ENCODE results near the gene RPTOR. TPM values are rescaled to one million over a fixed set of nuclear protein-coding genes. Genes with fewer than 3 reads are reported as not detected.

Gene RPTOR
- total RNA-seq, 3 donors from 2014 or later (not counting 1 experiment from before 2014, with no cell fraction given) = 49.2 to 63.6 (median 55.4) TPM

DNA sequence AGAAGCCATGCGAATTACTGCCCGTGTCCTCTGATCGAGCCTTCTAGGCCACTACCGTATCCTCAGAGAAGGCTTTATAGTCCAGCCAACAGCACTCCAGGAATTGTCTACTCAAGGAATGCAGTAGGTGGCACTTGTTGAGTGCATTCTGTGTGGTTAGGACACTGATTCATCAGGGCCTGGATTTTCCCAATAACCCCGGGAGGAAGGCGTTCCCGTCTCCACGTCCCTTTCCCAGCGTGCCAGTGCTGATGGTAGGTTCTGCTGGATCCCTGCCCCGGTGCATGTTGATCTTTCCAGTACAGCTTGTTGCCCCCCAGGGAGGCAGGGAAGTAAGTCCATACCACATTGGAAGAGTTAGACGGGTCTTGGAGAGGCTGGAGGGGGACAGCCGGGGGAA, 122.2 kb downstream of the RPTOR start:
- intact Hi-C loops (cut with micrococcal nuclease) = no loop called here
- ATAC-seq = no peak
- Histone ChIP-seq H3K9me3 (ENCODE audit: control insufficient read depth, insufficient read depth, low read length) (no peaks in the 10 kb centered on the region), H3K36me3 (ENCODE audit: control insufficient read depth, insufficient read depth, low read length) (no peaks in the 10 kb centered on the region), H3K27me3 (ENCODE audit: control insufficient read depth, insufficient read depth, low read length) (no peaks in the 10 kb centered on the region), H3K27ac (ENCODE audit: low read length) (no peak overlapping the region), H3K4me3 (ENCODE audit: low read length) (no peak overlapping the region), H3K4me1 (ENCODE audit: control insufficient read depth, insufficient read depth, low read length) (peaks cover 22% of the 10 kb centered on the region)
- no peaks in the 10 kb centered on the region for H3K36me3 Mint-ChIP-seq
- 97% methylated on average over 12 of the region's 12 CpGs for WGBS (ENCODE audit: insufficient coverage)
- no peak for DNase-seq
- no peaks in the 10 kb centered on the region for H3K27me3 Mint-ChIP-seq (ENCODE audit: low read depth in 2 of 2)
- peaks cover 52 to 60% of the 10 kb centered on the region in 2 donors for H3K4me1 Mint-ChIP-seq
- no peak overlapping the region for H3K27ac Mint-ChIP-seq
- TF ChIP-seq, protein P1, sequence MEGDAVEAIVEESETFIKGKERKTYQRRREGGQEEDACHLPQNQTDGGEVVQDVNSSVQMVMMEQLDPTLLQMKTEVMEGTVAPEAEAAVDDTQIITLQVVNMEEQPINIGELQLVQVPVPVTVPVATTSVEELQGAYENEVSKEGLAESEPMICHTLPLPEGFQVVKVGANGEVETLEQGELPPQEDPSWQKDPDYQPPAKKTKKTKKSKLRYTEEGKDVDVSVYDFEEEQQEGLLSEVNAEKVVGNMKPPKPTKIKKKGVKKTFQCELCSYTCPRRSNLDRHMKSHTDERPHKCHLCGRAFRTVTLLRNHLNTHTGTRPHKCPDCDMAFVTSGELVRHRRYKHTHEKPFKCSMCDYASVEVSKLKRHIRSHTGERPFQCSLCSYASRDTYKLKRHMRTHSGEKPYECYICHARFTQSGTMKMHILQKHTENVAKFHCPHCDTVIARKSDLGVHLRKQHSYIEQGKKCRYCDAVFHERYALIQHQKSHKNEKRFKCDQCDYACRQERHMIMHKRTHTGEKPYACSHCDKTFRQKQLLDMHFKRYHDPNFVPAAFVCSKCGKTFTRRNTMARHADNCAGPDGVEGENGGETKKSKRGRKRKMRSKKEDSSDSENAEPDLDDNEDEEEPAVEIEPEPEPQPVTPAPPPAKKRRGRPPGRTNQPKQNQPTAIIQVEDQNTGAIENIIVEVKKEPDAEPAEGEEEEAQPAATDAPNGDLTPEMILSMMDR (IDR thresholded peaks at IDR 0.05) = no peak
- no peak overlapping the region for H3K4me3 Mint-ChIP-seq
- H3K9me3 Mint-ChIP-seq = no peaks in the 10 kb centered on the region

DNA sequence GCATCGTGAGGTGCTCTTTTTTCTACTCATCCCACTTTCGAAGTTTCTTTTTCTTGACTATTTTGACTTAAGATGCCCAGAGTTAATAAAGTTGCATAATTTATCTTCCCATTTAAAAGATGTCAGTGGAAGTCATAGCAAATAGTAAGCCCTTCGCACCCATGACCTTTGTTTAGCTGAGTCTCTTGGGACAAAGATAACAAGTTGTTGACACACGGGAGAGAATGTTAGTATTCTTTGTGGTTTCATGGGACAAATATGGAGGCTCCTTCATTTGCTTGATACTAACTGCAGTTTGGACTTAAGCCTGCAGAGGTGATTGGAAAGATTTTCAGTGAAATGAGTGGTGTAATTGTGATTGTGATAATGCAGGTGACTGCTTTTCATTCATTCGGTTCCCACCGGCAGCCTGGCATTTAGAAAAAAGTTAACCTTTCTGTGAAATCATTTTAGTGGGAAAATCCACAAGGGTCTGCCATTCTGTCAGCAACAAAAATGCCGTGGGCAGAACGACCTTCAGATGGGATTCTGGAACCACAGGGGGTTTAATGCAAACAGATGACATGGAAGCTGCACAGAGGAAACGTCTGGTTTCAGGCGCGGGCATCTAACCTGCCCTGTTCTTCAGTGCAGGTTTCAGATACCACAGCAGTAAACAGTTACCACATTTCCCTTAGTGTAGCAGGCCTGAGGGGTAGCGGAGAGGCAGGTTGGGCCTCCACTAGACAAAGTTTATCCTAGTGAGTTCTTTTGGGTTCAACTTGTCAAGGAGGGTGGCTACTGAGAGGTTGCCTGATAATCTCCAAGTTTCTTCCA, 123.0 kb downstream of the RPTOR start:
- Histone ChIP-seq H3K27me3 (ENCODE audit: control insufficient read depth, insufficient read depth, low read length) (no peaks in the 10 kb centered on the region), H3K4me3 (ENCODE audit: low read length) (no peak overlapping the region), H3K27ac (ENCODE audit: low read length) (no peak overlapping the region), H3K4me1 (ENCODE audit: control insufficient read depth, insufficient read depth, low read length) (peaks cover 22% of the 10 kb centered on the region), H3K9me3 (ENCODE audit: control insufficient read depth, insufficient read depth, low read length) (no peaks in the 10 kb centered on the region), H3K36me3 (ENCODE audit: control insufficient read depth, insufficient read depth, low read length) (no peaks in the 10 kb centered on the region)
- no peak overlapping the region for H3K4me3 Mint-ChIP-seq
- no peaks in the 10 kb centered on the region for H3K36me3 Mint-ChIP-seq
- DNase-seq (peak in 1 of 2 donors; percentile 56), ATAC-seq (no peak)
- peaks cover 44 to 60% of the 10 kb centered on the region in 2 donors for H3K4me1 Mint-ChIP-seq
- TF ChIP-seq, protein P1 (IDR thresholded peaks at IDR 0.05) = no peak
- no peaks in the 10 kb centered on the region for H3K27me3 Mint-ChIP-seq (ENCODE audit: low read depth in 2 of 2)
- 84% methylated on average over 11 of the region's 12 CpGs for WGBS (ENCODE audit: insufficient coverage)
- H3K9me3 Mint-ChIP-seq = no peaks in the 10 kb centered on the region
- H3K27ac Mint-ChIP-seq = no peak overlapping the region
- intact Hi-C loops (cut with micrococcal nuclease) = no loop called here

DNA sequence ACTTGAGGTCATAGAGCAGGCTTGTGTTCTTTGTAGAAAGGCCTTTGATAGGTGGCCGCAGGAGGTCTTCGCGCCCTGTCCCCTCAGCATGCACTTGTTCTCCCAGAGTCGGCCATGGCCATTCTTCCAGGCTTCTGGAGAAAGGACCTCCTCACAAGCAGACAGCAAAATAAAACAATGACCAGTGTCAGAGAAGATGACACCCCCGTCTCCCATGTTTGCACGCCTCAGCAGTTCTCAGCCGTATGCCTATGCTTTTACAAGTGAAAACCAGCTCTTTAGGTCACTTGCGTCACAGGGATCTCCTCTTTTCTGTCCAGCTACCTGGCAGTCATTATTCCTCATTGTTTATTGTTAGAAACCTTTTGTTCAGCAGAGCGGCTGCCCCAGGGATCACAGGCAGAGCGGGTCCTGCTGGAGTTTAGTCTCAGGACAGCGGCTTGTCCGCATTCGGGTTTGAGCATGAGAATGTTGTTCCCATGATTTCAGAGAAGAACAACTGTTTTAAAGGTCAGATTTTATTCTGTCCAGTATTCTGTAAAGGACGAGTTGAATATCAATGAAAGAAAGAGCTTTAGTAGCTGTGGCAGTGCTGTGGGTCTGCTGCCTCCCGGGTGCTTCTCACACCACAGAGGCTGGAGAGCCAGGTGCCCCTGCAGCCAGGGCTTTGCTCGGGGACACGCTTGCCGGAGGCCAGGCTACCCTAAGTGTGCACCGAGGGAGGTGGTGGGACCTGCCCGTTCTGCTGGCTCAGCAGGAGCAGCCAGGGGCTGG, 123.9 kb downstream of the RPTOR start:
- H3K27me3 Mint-ChIP-seq (ENCODE audit: low read depth in 2 of 2) = no peaks in the 10 kb centered on the region
- Histone ChIP-seq H3K9me3 (ENCODE audit: control insufficient read depth, insufficient read depth, low read length) (no peaks in the 10 kb centered on the region), H3K4me3 (ENCODE audit: low read length) (no peak overlapping the region), H3K4me1 (ENCODE audit: control insufficient read depth, insufficient read depth, low read length) (peaks cover 30% of the 10 kb centered on the region), H3K36me3 (ENCODE audit: control insufficient read depth, insufficient read depth, low read length) (no peaks in the 10 kb centered on the region), H3K27me3 (ENCODE audit: control insufficient read depth, insufficient read depth, low read length) (no peaks in the 10 kb centered on the region), H3K27ac (ENCODE audit: low read length) (no peak overlapping the region)
- H3K9me3 Mint-ChIP-seq = no peaks in the 10 kb centered on the region
- no peak overlapping the region for H3K27ac Mint-ChIP-seq
- H3K4me1 Mint-ChIP-seq = peaks cover 41 to 60% of the 10 kb centered on the region in 2 donors
- H3K36me3 Mint-ChIP-seq = no peaks in the 10 kb centered on the region
- no peak for ATAC-seq
- no peak for DNase-seq
- H3K4me3 Mint-ChIP-seq = no peak overlapping the region
- intact Hi-C loops (cut with micrococcal nuclease) = no loop called here
- TF ChIP-seq, protein P1 (IDR thresholded peaks at IDR 0.05) = no peak
- WGBS (ENCODE audit: insufficient coverage) = 97% methylated on average over 20 of the region's 20 CpGs
